Muscle of leg (tissue), 11 donors: Measurements from ENCODE around the gene CACNA2D2. TPM values are rescaled to one million over a fixed set of nuclear protein-coding genes. Genes with fewer than 3 reads are reported as not detected.

Source experiments
- DNase-seq: peaks from one replicate; pipeline ENCODE4 v3.0.0; 2013
- H3K27ac ChIP-seq: one replicate; pipeline ENCODE4 v1.5.1; 2013; ENCODE audit warnings: mild to moderate bottlenecking, low read length, control low read depth
- H3K27me3 ChIP-seq: one replicate; pipeline ENCODE4 v1.6.1; 2013; ENCODE audit warnings: low read length; ENCODE audit not compliant: control insufficient read depth, insufficient read depth
- H3K36me3 ChIP-seq: one replicate; pipeline ENCODE4 v1.6.1; 2013; ENCODE audit warnings: low read length; ENCODE audit not compliant: control insufficient read depth, insufficient read depth
- H3K4me1 ChIP-seq: one replicate; pipeline ENCODE4 v1.6.1; 2013; ENCODE audit warnings: low read length; ENCODE audit not compliant: control insufficient read depth, insufficient read depth
- H3K4me3 ChIP-seq: one replicate; pipeline ENCODE4 v1.5.1; 2013; ENCODE audit warnings: low read length, control low read depth
- H3K9me3 ChIP-seq: replicated peaks from 2 replicates; pipeline ENCODE4 v1.6.1; 2013; ENCODE audit warnings: low read depth, low read length; ENCODE audit not compliant: control insufficient read depth
- WGBS: methylation state at CpG from one replicate; pipeline ENCODE4 v1.1.5; 2013; ENCODE audit warnings: missing lambda C conversion rate; ENCODE audit not compliant: insufficient coverage; 5-methylcytosine and 5-hydroxymethylcytosine counted together
- polyA plus RNA-seq, 8 donors: library from polyadenylated mRNA; unstranded; fragments of 120-200 nt; gene quantifications; one replicate each; pipeline versions ENCODE4 v1.2.1 to v1.2.3, GENCODE V29; 2013; ENCODE audit warnings: inconsistent platforms in 1 of 8, low replicate concordance in 1 of 8; ENCODE audit not compliant: insufficient read length in 8 of 8, insufficient read depth in 1 of 8
- total RNA-seq: library from RNA; stranded (reverse); fragments of 120-200 nt; gene quantifications from one replicate; pipeline ENCODE4 v1.2.4, GENCODE V29; 2013

The CACNA2D2 gene
- total and polyA plus RNA-seq, 9 donors, result 3.0 to 12.6 (median 9.3) TPM

GRCh38 chr3:50352781-50353180, 150.7 kb downstream of the CACNA2D2 start:
- H3K27me3 ChIP-seq, result no peaks in the 10 kb centered on the region
- H3K9me3 ChIP-seq, result no peaks in the 10 kb centered on the region
- H3K27ac ChIP-seq, result no peak overlapping the region
- WGBS, result no CpG with 5 or more reads among the region's 2 CpGs
- peaks cover 55% of the 10 kb centered on the region for H3K4me1 ChIP-seq
- no peak overlapping the region for H3K4me3 ChIP-seq
- DNase-seq, result no peak
- H3K36me3 ChIP-seq, result peaks cover 74% of the 10 kb centered on the region

- Histone ChIP-seq H3K27ac (peak overlapping the region; percentile 92), H3K36me3 (peaks cover 62% of the 10 kb centered on the region), H3K4me1 (peaks cover 41% of the 10 kb centered on the region), H3K9me3 (no peaks in the 10 kb centered on the region), H3K27me3 (no peaks in the 10 kb centered on the region), H3K4me3 (peak overlapping the region; percentile 83)
- DNase-seq, result no peak
- WGBS, result 49% methylated on average over 5 of the region's 11 CpGs
Measured at GRCh38 chr3:50351323-50351697, 152.1 kb downstream of the CACNA2D2 start.

- H3K27me3 ChIP-seq, result peaks cover 2% of the 10 kb centered on the region
- peak within 1 kb of the TSS; percentile 83 for H3K4me3 ChIP-seq
- peaks cover 56% of the 10 kb centered on the region for H3K36me3 ChIP-seq
- H3K4me1 ChIP-seq, result peaks cover 38% of the 10 kb centered on the region
- under 1% methylated on average over 64 of the region's 64 CpGs for WGBS
- H3K9me3 ChIP-seq, result no peaks in the 10 kb centered on the region
- H3K27ac ChIP-seq, result peak within 1 kb of the TSS; percentile 92
- DNase-seq, result peak; percentile 97
Measured at GRCh38 chr3:50350527-50351322, 152.7 kb downstream of the CACNA2D2 start, which contains the start of the genes CYB561D2 and NPRL2. Gene CYB561D2, plus strand, starts transcription at chr3:50350862. Its CDS starts 572 bp downstream, at chr3:50351434. Gene NPRL2, minus strand, starts transcription at chr3:50350775. Its CDS starts 123 bp downstream, at chr3:50350652.

GRCh38 chr3:50350213-50350526, 153.3 kb downstream of the CACNA2D2 start:
- peak overlapping the region; percentile 83 for H3K4me3 ChIP-seq
- peak overlapping the region; percentile 92 for H3K27ac ChIP-seq
- H3K27me3 ChIP-seq, result peaks cover 5% of the 10 kb centered on the region
- H3K4me1 ChIP-seq, result peaks cover 38% of the 10 kb centered on the region
- no peaks in the 10 kb centered on the region for H3K9me3 ChIP-seq
- H3K36me3 ChIP-seq, result peaks cover 51% of the 10 kb centered on the region
- WGBS, result 12% methylated on average over 7 of the region's 7 CpGs
- no peak for DNase-seq

GRCh38 chr3:50347187-50347813, 156.1 kb downstream of the CACNA2D2 start:
- H3K4me1 ChIP-seq, result peaks cover 42% of the 10 kb centered on the region
- peaks cover 5% of the 10 kb centered on the region for H3K27me3 ChIP-seq
- peaks cover 25% of the 10 kb centered on the region for H3K36me3 ChIP-seq
- H3K27ac ChIP-seq, result no peak overlapping the region
- WGBS, result 62% methylated on average over 4 of the region's 14 CpGs
- no peaks in the 10 kb centered on the region for H3K9me3 ChIP-seq
- DNase-seq, result peak; percentile 82
- H3K4me3 ChIP-seq, result no peak overlapping the region

GRCh38 chr3:50345586-50346234, 157.7 kb downstream of the CACNA2D2 start, which contains the start of gene ZMYND10:
Gene ZMYND10, minus strand, starts transcription at chr3:50345732. Its CDS starts 153 bp downstream, at chr3:50345579.
- WGBS, result 9% methylated on average over 44 of the region's 45 CpGs
- H3K27me3 ChIP-seq, result peaks cover 5% of the 10 kb centered on the region
- H3K4me3 ChIP-seq, result peak within 1 kb of the TSS; percentile 31
- peaks cover 48% of the 10 kb centered on the region for H3K4me1 ChIP-seq
- H3K27ac ChIP-seq, result no peak within 1 kb of the TSS
- DNase-seq, result peak; percentile 67
- H3K9me3 ChIP-seq, result no peaks in the 10 kb centered on the region
- peaks cover 18% of the 10 kb centered on the region for H3K36me3 ChIP-seq

- DNase-seq, result no peak
- H3K4me1 ChIP-seq, result peaks cover 48% of the 10 kb centered on the region
- no peak overlapping the region for H3K27ac ChIP-seq
- H3K36me3 ChIP-seq, result peaks cover 18% of the 10 kb centered on the region
- H3K4me3 ChIP-seq, result peak overlapping the region; percentile 31
- no peaks in the 10 kb centered on the region for H3K9me3 ChIP-seq
- H3K27me3 ChIP-seq, result peaks cover 5% of the 10 kb centered on the region
- WGBS, result 63% methylated on average over 5 of the region's 8 CpGs
Measured at GRCh38 chr3:50345008-50345407, 158.4 kb downstream of the CACNA2D2 start.

GRCh38 chr3:50342813-50343633, 160.4 kb downstream of the CACNA2D2 start:
- peaks cover 53% of the 10 kb centered on the region for H3K4me1 ChIP-seq
- H3K4me3 ChIP-seq, result no peak overlapping the region
- peaks cover 5% of the 10 kb centered on the region for H3K27me3 ChIP-seq
- 70% methylated on average over 9 of the region's 13 CpGs for WGBS
- H3K9me3 ChIP-seq, result no peaks in the 10 kb centered on the region
- no peak overlapping the region for H3K27ac ChIP-seq
- no peak for DNase-seq
- peaks cover 5% of the 10 kb centered on the region for H3K36me3 ChIP-seq

- peaks cover 5% of the 10 kb centered on the region for H3K27me3 ChIP-seq
- H3K27ac ChIP-seq, result no peak overlapping the region
- H3K4me1 ChIP-seq, result peaks cover 59% of the 10 kb centered on the region
- H3K9me3 ChIP-seq, result no peaks in the 10 kb centered on the region
- no peaks in the 10 kb centered on the region for H3K36me3 ChIP-seq
- no peak overlapping the region for H3K4me3 ChIP-seq
- 84% methylated on average over 13 of the region's 13 CpGs for WGBS
- no peak for DNase-seq
Measured at GRCh38 chr3:50341996-50342650, 161.3 kb downstream of the CACNA2D2 start.
